Measurements from ENCODE around the gene SLC36A1.
"Not testable (repeated sequence)": the region's sequence is repeated elsewhere in the genome, so short reads cannot be mapped to it uniquely, and the experiment has no call there.

Gene SLC36A1

DNA sequence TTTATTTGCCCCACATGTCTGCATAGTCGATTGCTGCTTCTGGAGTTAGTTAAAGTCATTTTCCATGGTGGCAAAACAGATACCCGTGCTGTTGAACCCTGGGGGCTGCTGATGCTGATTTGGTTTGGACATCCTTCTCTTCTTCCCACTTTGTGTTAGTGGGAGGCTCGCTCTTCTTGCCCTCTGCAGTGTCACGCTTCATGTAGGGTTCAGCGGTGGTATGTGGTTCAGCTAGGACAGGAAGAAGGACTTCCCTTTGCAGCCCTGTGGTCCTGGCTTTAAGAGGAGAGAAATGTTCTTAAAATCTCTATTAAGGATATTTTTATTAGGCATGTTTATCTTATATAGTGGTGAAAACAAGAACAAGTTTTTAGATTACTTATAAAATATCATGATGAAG, 36.2 kb downstream of the SLC36A1 start:
- no peak for DNase-seq (ENCODE audit: low read depth)

DNA sequence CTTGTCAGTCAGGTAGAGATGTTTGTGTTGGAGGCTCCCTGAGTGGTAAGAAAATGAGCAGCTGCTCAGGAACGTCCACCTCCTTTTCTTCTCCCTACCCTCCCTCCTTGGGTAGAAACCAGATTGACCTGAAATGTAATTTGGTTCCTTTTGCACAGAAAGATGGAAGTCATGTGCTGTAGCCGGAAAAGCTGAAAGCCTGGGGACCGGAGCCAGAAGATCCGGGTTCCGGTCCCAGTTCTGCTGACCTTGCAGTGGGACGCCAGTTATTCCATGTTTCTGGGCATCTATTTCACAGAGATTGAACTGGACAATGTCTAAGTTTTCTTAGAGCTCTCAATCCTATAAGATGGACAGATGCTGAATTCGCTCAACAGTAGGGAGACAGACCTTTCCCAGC, 40.1 kb downstream of the SLC36A1 start:
- no peak for DNase-seq (ENCODE audit: low read depth)

DNA sequence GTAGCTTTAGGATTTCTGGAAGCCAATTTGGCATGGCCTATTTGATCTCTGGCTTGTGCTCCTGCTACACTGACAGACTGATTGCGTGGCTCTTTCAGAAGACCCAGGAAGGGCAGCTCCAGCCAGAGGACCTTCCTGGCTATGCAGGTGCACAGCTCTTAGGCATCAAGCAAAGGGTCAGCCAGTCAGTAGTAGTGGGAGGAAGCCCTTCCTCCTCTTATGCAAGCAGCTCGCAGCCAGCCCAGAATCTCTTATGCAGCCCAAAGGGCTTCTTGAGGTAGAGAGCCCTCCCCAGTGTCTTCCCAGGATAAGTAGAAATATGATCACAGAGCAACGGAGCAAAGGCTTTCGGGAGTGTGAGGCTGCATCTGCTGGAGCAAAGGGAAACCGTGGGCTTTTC, 43.2 kb downstream of the SLC36A1 start:
- no peak for DNase-seq (ENCODE audit: low read depth)

DNA sequence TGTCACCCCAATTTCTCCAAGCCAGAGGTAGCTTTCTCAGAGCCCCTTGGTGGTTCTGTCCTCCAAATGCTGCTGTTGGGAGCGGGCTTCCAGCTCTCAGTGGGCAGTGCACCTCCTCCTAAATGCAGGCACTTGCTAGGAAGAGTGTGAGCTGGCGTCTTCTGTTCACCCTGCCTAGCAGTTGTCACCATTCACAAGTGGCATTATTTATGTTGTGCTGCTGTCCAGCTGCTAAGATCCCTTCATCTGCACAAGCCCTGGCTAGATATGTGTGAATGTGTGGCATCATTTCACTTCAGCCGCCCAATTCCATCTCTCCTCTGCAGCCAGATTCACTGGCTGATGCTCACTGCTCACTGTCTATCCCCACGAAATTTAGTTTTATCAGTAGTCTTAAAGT, 43.7 kb downstream of the SLC36A1 start:
- no peak for DNase-seq (ENCODE audit: low read depth)

DNA sequence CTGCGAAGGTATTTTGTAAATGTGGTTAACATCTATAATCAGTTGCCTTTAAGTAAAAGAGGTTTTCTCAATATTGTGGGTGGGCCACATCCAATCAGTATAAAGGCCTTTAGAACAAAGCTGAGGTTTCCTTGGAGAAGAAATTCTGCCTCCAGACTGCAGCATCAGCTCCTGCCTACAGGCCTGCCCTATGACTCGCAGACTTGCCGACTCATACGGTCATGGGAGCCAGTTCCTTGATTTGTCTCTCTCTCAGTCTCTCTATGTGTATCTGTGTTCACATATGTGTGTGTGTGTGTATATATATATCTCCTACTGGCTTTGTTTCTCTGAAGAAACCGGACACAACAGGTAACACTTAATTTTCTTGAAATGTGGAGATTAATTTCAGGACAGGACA, 45.3 kb downstream of the SLC36A1 start:
- DNase-seq (ENCODE audit: low read depth): no peak

DNA sequence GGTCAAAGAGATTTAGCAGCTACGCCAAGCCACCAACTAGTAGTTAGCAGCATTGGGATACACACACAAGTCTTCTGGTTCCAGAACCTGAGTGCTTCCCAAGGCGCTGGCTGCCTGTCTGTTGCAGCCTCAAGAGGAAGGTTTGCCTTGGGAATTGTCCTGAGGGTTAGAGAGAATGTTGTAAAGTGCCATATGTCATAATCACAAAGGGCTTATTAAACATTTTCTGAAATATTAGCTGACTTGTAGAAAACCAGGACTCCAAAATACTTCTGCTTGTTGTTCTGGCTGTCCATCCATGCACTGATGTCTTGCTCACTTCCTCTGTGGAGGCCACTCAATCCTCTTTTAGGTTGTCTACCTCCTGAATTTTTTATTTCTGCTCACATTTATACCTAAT, 46.3 kb downstream of the SLC36A1 start:
- no peak for DNase-seq (ENCODE audit: low read depth)

DNA sequence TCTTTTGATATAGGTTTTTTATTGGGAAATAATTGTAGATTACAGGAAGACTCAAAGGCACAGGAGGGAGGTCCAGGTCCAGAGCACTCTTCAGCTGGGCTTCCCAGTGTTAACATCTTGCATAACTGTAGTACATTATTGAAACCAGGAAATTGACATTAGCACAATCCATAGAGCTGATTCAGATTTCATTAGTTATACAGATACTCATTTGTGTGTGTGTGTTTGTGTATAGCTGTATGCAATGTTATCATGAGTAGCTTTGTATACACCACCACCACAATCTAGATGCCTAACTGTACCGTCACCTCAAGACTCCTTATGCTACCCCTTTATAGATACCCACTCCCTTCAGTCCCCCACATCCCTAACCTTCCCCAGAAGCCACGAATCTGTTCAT, 47.9 kb downstream of the SLC36A1 start:
- DNase-seq (ENCODE audit: low read depth): no peak

DNA sequence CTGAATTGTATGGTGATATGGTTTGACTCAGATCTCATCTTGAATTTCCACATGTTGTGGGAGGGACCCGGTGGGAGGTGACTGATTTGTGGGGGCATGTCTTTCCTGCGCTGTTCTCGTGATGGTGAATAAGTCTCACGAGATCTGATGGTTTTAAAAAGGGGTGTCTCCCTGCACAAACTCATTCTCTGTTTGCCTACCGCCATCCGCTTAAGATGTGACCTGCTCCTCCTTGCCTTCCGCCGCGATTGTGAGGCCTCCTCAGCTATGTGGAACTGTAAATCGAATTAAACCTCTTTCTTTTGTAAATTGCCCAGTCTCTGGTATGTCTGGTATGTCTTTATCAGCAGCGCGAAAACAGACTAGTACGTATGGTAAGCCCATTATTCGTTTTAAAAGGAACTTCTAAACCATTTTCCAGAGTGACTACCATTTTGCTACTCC, 48.7 kb downstream of the SLC36A1 start:
- no peak for DNase-seq (ENCODE audit: low read depth)

DNA sequence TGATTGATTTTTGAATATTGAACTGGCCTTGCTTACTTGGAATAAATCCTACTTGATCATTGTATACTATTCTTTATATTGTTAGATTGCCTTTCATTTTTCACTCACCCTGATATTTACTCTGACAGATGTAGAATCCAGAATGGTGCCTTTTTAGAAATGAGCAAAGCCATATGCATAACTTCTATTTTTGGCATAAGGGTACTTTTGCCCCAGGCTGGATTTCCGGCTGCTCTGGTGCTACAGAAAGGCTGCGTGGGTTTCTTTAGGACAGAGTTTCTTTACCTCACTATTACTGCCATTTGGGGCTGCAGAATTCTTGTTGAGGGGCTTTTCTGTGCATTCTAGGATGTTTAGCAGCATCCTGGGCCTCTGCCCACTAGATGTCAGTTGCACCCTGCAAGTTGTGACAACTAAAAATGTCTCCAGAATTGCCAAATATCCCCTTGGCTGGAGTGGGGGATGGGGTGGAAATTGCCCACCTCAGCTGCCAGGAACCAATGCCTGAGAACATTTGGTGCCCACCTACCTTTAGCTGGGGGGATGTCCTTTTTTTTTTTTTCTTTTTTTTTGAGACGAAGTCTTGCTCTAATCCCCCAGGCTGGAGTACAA, 50.1 kb downstream of the SLC36A1 start:
- DNase-seq (ENCODE audit: low read depth): no peak

DNA sequence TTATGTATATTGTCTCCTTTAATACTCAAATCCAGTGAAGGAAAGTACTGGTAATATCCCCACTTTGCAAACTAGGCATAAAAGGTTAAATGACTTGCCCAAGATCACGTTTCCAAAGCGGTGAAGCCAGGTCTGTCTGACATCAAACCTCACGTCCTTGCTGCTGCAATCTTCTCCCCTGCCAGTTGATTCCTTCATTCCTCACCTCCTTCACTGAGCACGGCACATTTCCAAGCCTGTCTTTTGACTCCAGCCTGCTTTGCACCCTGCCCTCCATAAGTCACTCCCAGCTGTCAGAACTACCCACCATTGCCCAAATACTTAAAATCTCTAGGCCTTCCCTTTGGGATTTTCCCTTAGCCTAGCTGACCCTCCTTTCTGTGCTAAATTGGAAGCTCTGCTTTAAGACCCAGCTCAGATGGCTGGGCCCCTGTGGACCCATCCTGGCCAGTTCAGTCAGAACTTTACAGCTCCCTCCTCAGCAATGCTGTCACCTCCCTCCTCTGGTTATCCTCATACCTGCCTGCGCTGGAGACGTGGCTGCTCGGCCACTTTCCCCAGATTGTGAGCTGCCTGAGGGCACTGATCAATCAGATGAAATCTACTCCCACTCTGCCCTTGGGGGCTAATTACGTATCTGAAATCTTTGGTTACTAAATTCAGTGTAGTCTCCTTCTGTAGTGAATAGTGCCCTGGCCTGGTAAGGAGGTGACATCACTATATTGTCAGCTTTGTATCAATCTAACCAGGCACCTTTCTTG, 51.2 kb downstream of the SLC36A1 start:
- no peak for DNase-seq (ENCODE audit: low read depth)

DNA sequence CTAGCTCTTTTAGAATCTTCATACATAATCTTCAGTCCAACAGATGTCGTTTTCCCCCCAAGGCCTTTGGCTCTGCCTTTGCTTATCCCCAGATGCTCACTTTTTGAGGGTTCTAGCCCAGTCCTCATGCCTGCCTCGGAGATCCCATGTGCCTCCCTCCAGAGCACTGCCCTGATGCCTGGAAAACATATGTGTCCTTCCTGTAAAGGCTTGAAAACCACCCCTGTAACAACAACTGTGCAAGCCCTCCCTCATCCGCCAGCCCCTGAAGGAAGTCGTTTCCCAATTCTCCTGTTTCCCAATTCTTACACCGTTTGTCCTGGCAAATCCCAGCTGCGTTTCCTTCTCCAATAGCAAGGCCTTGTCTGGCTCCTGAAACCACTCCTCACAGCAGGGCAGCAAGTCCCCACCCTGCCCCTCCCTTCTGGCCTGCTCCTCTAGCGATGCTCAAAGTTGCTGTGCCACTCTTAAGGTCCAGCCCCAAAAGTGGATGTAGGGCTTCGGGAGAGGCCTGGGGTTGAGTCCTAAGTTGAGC, 52.2 kb downstream of the SLC36A1 start:
- DNase-seq (ENCODE audit: low read depth): no peak

DNA sequence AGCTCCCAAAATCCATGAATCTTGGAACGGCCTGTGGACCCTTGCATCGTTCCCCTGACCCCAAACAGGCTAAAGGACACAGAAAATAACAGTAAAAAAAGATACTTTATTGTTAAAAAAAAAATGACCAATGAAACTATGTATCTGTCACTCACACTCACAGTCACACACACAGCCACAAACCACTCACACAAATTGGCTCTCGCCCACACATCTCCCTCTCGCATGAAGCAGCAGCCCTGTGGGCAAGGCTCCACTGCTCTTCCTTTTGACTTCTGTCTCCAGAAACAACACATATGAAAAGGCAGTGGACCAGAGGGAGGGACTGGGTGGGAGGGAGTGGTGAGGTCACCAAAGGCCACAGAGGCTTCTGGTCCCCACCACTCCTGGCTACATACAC, 56.6 kb downstream of the SLC36A1 start:
- no peak for DNase-seq (ENCODE audit: low read depth)

DNA sequence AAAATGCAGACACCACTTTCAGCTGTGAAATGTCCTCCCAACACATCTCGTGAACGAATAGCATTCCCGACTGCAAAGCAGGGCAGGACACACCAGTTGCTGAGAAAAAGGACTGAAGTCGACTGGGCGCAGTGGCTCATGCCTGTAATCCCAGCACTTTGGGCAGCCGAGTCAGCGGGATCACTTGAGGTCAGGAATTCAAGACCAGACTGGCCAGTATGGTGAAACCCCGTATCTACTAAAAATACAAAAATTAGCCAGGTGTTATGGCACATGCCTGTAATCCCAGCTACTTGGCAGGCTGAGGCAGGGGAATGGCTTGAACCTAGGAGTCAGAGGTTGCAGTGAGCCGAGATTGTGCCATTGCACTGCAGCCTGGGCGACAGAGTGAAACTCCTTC, 60.9 kb downstream of the SLC36A1 start:
- not testable (repeated sequence) for DNase-seq (ENCODE audit: low read depth)

DNA sequence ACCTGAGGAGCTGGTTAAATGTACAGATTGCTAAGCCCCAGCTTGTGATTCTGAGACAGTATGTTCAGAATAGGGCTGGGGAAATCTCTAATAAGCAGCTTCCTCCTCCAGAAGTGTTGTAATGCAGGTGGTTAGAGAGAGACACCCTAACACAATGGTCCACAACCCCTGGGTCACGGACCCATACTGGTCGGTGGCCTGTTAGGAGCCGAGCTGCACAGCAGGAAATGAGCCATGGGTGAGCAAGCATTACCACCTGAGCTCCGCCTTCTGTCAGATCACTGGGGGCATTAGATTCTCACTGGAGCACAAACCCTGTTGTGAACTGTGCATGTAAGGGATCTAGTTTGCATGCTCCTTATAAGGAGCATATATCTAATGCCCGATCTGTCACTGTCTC, 61.8 kb downstream of the SLC36A1 start:
- no peak for DNase-seq (ENCODE audit: low read depth)

DNA sequence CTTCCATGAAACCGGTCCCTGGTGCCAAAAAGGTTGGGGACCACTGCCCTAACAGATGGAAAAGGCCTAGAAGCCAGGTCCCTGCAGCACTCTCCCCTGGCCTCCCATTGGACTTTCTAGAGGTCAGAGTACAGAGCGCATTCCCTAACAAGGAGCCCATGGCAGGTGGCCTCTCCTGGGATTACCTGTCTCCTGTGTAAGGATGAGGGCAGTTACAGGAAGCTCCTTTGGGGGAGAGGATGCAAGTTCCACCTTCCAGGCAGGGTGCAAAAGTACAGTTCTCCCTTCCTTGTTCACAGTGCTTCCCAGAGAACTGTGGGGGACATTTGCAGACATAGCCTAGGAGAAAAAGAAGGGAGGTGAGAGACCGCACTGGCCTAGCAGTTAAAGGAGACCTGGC, 62.4 kb downstream of the SLC36A1 start:
- no peak for DNase-seq (ENCODE audit: low read depth)

DNA sequence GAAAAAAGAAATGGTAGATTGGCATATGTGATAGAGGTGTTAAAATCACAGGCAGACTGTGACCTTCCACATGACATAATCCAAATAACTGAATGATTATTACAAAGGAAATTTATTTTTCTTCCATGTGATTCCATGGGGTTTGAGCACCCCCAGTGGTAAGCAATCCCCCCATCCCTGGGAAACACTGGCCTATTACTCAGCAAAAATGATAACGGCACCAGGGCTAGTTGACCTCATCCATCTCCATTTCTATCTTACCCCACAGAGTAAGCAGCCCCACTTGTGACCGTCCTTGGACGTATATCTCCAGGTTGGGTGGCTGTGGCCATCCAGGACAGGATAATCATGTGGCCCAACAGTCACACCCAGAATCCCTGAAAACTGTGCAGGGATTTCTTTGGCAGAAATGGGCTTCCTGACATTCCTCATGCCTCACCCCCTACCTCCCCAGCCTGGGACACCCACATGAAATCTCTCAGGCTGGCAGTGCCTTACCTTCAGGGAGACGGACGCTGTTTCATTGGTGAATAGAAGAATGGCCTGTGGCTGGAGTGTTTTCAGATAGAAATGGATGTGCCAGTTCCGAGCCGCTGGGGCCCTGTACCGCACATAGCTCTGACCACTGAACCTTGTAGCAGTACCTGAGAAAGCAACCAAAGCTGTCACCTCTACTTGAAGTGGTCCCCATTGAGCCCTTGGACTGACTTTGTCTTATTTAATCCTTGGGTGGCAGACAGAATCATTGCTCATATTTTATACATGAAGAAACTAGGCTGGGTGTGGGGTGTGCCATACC, 69.9 kb downstream of the SLC36A1 start:
- no peak for DNase-seq (ENCODE audit: low read depth)

DNA sequence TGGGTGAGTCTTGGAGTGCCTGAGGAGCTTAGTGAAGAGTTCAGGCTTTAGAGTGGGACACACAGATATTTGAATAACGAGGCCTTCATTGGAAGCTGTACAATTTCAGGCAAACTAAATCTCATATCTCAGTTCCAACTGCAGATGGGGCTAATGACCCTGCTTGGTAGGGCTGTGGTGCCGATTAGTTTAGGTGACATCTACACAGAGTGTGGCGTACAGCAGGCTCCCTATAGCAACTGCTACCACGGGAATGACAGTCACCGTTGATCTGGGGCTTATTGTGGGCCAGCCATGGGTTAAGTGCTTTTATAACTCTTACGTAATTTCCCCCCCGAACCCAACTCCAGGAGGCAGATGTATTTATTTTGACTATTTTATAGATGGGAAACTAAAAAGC, 72.9 kb downstream of the SLC36A1 start:
- DNase-seq (ENCODE audit: low read depth): no peak

DNA sequence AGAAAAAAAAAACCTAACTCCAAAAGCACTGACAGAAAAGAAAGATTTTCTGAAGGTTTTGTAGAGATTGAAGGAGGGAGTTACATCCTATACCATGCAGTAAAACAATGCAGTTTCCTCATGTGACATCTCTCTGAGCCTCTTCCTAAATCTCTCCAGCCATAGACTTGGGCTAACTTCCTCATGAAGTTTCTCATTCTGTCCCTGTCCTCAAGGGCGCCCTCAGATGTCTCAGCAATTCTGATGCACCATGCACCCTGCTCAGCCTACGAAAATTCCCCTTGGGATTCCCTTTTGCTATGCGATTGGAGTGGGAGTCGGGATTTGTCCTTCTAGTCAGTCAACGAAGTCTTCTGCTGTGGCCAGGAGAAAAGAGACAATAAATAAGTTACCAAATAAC, 74.8 kb downstream of the SLC36A1 start:
- no peak for DNase-seq (ENCODE audit: low read depth)

DNA sequence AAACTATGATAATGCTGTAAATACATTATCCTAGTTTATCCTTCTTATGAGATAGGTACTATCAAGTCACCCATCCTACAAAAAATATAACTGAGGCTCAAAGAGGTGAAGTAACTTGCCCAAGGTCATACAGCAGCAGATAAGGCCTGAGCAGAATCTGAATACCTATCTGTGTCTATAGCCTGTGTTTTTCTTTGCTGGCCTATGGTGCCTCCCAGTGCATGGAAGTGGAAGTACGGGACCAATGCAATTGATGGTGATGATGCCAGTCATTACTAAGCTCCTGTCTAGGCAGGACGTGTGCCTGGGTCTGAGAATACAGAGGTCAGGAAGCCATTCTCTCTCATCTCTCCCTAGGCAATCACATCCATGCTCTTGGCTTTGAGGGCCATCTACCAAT, 75.9 kb downstream of the SLC36A1 start:
- DNase-seq (ENCODE audit: low read depth): no peak

DNA sequence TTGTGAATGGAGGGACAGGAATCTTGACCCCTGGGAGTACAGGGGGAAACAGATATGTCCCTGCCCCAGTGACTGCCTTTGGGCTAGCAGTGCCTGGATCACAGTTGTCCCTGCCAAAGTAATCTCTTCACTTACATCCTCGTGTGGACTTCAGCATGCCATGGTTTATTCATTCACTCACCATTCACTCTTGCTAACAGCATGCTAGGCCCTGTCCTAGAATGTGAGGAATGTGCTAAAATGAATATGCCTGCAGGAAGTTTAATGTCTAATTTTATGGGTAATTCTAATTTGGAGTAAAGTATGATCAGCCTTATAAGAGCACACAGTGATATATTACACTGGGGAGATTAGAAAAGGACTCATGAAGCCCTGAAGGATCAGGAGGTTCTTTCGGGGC, 80.8 kb downstream of the SLC36A1 start:
- no peak for DNase-seq (ENCODE audit: low read depth)

DNA sequence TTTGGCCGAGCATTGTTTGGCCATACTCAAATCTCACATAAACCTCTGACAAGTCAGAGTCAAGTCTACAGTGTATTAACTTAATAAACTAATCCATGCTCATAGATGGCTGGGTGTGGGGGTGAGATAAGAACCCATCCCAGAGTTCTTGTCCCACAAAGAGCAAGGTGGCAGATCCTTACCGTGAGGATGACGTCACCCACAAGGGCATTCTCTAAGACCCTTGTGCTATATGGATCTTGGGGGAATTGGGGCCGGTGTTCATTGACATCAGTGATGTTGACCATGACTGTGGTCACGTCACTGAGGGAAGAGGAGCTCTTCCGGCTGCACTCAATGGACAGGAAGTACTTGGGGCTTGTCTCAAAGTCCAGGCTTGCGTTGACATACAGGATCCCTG, 81.6 kb downstream of the SLC36A1 start:
- no peak for DNase-seq (ENCODE audit: low read depth)

DNA sequence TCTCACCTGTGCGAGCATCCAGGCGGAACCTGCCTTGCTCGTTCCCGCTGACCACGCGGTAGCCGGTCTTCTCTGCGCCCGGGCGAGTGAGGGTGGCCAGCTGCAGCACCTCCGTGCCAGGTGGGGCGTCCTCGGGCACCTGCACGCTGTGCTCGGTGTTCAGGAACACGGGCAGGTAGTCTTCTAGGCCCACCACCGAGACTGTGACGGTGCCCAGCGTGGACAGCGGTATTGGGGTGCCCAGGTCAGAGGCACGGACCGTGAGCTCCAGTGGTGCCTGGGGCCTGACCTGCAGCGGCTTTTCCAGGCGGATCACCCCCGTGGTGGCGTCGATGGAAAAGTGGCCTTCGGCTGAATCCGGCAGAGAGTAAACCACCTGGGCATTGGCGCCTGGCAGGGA, 84.2 kb downstream of the SLC36A1 start:
- DNase-seq (ENCODE audit: low read depth): no peak

DNA sequence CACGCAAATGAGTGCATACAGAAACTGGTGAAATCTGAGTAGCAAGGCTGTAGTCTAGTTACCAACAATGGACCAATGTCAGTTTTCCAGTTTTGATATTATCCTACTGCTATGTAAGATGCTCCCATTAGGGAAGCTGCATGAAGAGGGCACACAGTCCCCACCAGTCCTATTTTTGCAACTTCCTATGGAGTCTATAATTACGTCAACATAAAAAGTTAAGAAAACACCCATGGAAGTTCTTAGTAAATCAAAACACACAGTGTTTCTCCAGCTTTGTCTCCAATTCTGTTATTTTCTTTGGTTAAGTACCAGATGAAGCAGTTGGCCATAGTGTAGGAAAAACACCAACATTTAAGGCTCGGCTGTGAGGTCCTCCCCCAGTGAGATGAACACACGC, 85.0 kb downstream of the SLC36A1 start:
- DNase-seq (ENCODE audit: low read depth): no peak

Data from activated T-helper 9 cell treated with anti-CD3 and anti-CD28 coated beads, Interleukin-2, amount 50 U/mL, for 16 hours (primary cell).